ENCODE measurements around the gene RNF220. TPM values are rescaled to one million over a fixed set of nuclear protein-coding genes. Genes with fewer than 3 reads are reported as not detected.

RNF220 gene
- total and polyA plus RNA-seq, 9 of the 15 experiments (the other 6 are each of a cell fraction or from before 2014, with no cell fraction given): 5.1 to 117 (median 66.9) TPM

- H3K36me3 ChIP-seq (ENCODE audit: control insufficient read depth, insufficient read depth, low read length): no peaks in the 10 kb centered on the region
- no TSS peak for BruUV-seq (replicated peaks)
- H3K4me1 ChIP-seq (replicated peaks in 1 of 2; ENCODE audit: control insufficient read depth in 2 of 2, insufficient read depth in 2 of 2, low read length in 2 of 2): no peaks in the 10 kb centered on the region
- H3K4me3 ChIP-seq: no peak overlapping the region
- no peaks in the 10 kb centered on the region for H3K9me1 ChIP-seq (ENCODE audit: control insufficient read depth, insufficient read depth, low read length)
- peak; percentile 85 for ATAC-seq
- 0 out of 2 replicates have a peak, but pooled peaks cover 6% of the 10 kb centered on the region for H4K20me1 ChIP-seq (replicated peaks; ENCODE audit: control insufficient read depth, insufficient read depth, low read length)
- no peaks in the 10 kb centered on the region for H3K9me3 ChIP-seq (replicated peaks; ENCODE audit: control insufficient read depth, insufficient read depth, low read depth, low read length)
- POLR2A ChIA-PET: interaction anchor here (0.6 to 1.7 kb wide), 10 partner anchors 9 to 1861 kb away, joined by 3 to 5 read pairs (median 3); no protein-coding TSS in a partner anchor
- peak; percentile 58 to 62 (median 60) for DNase-seq (ENCODE audit: extremely low read depth in 1 of 4, low spot score in 3 of 4)
- H3K4me2 ChIP-seq (ENCODE audit: insufficient read depth, low read length): no peak overlapping the region
- no peaks in the 10 kb centered on the region for H3K79me2 ChIP-seq (ENCODE audit: control insufficient read depth, insufficient read depth, low read length)
- CTCF ChIA-PET (ENCODE audit: low intra/inter-chr PET ratio): interaction anchor here (1.8 kb wide), 1 partner anchor 81 kb away, joined by 11 read pairs; no protein-coding TSS in a partner anchor
- no peak overlapping the region for H3K27ac ChIP-seq (ENCODE audit: extremely low read depth, low read depth, low read length)
- 0% methylated on average over 5 of the region's 5 CpGs for WGBS (ENCODE audit: insufficient coverage, low coverage, missing lambda C conversion rate)
- H3K9ac ChIP-seq (ENCODE audit: insufficient read depth in 1 of 2, low read depth in 2 of 2, low read length in 2 of 2): no peak overlapping the region
- H2AFZ ChIP-seq (ENCODE audit: low read depth, low read length): no peak overlapping the region
- in situ Hi-C loops (cut with MboI) (loop anchor here (10.0 kb wide), 1 partner anchor 197 kb away; no protein-coding TSS in a partner anchor), intact Hi-C loops (cut with micrococcal nuclease) (loop anchor here (1.0 kb wide), 1 partner anchor 81 kb away; no protein-coding TSS in a partner anchor)
- FAIRE-seq: peak; percentile 87
- H3K27me3 ChIP-seq (ENCODE audit: control insufficient read depth in 2 of 2, insufficient read depth in 2 of 2, low read length in 2 of 2): peaks cover 43 to 49% of the 10 kb centered on the region in 2 experiments
- peak; percentile 59 for TF ChIP-seq SMC3 (conservative IDR thresholded peaks at IDR 0.05; ENCODE audit: insufficient read depth, low read depth, low read length)
- TF ChIP-seq, protein P1, sequence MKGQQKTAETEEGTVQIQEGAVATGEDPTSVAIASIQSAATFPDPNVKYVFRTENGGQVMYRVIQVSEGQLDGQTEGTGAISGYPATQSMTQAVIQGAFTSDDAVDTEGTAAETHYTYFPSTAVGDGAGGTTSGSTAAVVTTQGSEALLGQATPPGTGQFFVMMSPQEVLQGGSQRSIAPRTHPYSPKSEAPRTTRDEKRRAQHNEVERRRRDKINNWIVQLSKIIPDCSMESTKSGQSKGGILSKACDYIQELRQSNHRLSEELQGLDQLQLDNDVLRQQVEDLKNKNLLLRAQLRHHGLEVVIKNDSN (CRISPR knock-in tag; IDR thresholded peaks at IDR 0.05): peak; percentile 58; the same call in 1 of the 2 replicates
- 0 out of 2 replicates have a peak, but pooled peaks have one; percentile 34 for TF ChIP-seq USF2 (CRISPR knock-in tag; IDR thresholded peaks at IDR 0.05)
- TF ChIP-seq, protein P2, sequence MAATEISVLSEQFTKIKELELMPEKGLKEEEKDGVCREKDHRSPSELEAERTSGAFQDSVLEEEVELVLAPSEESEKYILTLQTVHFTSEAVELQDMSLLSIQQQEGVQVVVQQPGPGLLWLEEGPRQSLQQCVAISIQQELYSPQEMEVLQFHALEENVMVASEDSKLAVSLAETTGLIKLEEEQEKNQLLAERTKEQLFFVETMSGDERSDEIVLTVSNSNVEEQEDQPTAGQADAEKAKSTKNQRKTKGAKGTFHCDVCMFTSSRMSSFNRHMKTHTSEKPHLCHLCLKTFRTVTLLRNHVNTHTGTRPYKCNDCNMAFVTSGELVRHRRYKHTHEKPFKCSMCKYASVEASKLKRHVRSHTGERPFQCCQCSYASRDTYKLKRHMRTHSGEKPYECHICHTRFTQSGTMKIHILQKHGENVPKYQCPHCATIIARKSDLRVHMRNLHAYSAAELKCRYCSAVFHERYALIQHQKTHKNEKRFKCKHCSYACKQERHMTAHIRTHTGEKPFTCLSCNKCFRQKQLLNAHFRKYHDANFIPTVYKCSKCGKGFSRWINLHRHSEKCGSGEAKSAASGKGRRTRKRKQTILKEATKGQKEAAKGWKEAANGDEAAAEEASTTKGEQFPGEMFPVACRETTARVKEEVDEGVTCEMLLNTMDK (IDR thresholded peaks at IDR 0.05; ENCODE audit: borderline replicate concordance, insufficient read depth, low read depth, low read length, poor library complexity, severe bottlenecking): peak; percentile 40
- TF ChIP-seq RAD21 (CRISPR knock-in tag; conservative IDR thresholded peaks at IDR 0.05 in 1 of 2, IDR thresholded peaks at IDR 0.05 in 1 of 2): peak in 1 of 2 experiments; percentile 62; a peak in 2 of 4 replicates
- TF ChIP-seq RBBP5 (IDR thresholded peaks at IDR 0.05; ENCODE audit: borderline replicate concordance, insufficient read depth, low read length, poor library complexity, severe bottlenecking): no peak
- TF ChIP-seq, protein P3, sequence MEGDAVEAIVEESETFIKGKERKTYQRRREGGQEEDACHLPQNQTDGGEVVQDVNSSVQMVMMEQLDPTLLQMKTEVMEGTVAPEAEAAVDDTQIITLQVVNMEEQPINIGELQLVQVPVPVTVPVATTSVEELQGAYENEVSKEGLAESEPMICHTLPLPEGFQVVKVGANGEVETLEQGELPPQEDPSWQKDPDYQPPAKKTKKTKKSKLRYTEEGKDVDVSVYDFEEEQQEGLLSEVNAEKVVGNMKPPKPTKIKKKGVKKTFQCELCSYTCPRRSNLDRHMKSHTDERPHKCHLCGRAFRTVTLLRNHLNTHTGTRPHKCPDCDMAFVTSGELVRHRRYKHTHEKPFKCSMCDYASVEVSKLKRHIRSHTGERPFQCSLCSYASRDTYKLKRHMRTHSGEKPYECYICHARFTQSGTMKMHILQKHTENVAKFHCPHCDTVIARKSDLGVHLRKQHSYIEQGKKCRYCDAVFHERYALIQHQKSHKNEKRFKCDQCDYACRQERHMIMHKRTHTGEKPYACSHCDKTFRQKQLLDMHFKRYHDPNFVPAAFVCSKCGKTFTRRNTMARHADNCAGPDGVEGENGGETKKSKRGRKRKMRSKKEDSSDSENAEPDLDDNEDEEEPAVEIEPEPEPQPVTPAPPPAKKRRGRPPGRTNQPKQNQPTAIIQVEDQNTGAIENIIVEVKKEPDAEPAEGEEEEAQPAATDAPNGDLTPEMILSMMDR (IDR thresholded peaks at IDR 0.05 in 2 of 3, conservative IDR thresholded peaks at IDR 0.05 in 1 of 3; ENCODE audit: insufficient read depth in 2 of 3, low read depth in 1 of 3, low read length in 3 of 3): peak; percentile 56 to 71 (median 65)
- no peak for TF ChIP-seq ZNF668 (CRISPR knock-in tag; IDR thresholded peaks at IDR 0.05)
These were observed 166.9 kb downstream of the RNF220 start for GRCh38 chr1:44571712-44572571.

Measured in K562 (cell line).